A673 (cell line): ENCODE results near the gene DHRSX. TPM values are rescaled to one million over a fixed set of nuclear protein-coding genes. Genes with fewer than 3 reads are reported as not detected.
"Not testable (repeated sequence)": the region's sequence is repeated elsewhere in the genome, so short reads cannot be mapped to it uniquely, and the experiment has no call there.

Experiments
- BruUV-seq: library from RNA; stranded (reverse); fragments of 400-500 nt; replicated peaks from 2 replicates; lab custom pipeline; 2021; lab: Mats Ljungman, UMichigan
- CTCF ChIA-PET: fragments of 300-600 bp; sonication (Branson Sonifier 250); formaldehyde crosslinking; loops from one replicate; lab custom pipeline; 2022; ENCODE audit warnings: antibody characterized with exemption; lab: Charles Lee
- POLR2A ChIA-PET: fragments of 300-600 bp; sonication (Branson Sonifier 250); formaldehyde crosslinking; loops from one replicate; lab custom pipeline; 2022; ENCODE audit warnings: antibody characterized with exemption; ENCODE audit not compliant: low non-redundant PET; lab: Charles Lee
- DNase-seq: peaks from one replicate; pipeline ENCODE4 v3.0.0-alpha.2; 2015; ENCODE audit warnings: low spot score
- H3K27ac ChIP-seq: fragments of 200-600 bp; sonication (generic); 2 replicates; pipeline ENCODE4 v1.5.1; 2016; ENCODE audit warnings: mixed run types, low read depth, mild to moderate bottlenecking, mixed read lengths, antibody characterized with exemption, low read length; ENCODE audit not compliant: poor library complexity, severe bottlenecking
- H3K27me3 ChIP-seq: fragments of 200-600 bp; sonication (generic); replicated peaks from 2 replicates; pipeline ENCODE4 v1.6.1; 2017; ENCODE audit warnings: mixed run types, low read depth, mild to moderate bottlenecking, mixed read lengths, antibody characterized with exemption, low read length; ENCODE audit not compliant: insufficient read depth, poor library complexity
- H3K36me3 ChIP-seq: fragments of 200-600 bp; sonication (generic); 2 replicates; pipeline ENCODE4 v1.6.1; 2016; ENCODE audit warnings: mixed run types, mild to moderate bottlenecking, mixed read lengths, antibody characterized with exemption, low read length; ENCODE audit not compliant: insufficient read depth, poor library complexity, severe bottlenecking
- H3K4me1 ChIP-seq: fragments of 200-600 bp; sonication (generic); 2 replicates; pipeline ENCODE4 v1.6.1; 2017; ENCODE audit warnings: mixed run types, mild to moderate bottlenecking, mixed read lengths, antibody characterized with exemption, low read length; ENCODE audit not compliant: insufficient read depth, poor library complexity, severe bottlenecking
- H3K4me3 ChIP-seq: fragments of 200-600 bp; sonication (generic); 2 replicates; pipeline ENCODE4 v1.5.1; 2016; ENCODE audit warnings: low read depth, mixed run types, mild to moderate bottlenecking, mixed read lengths, low read length; ENCODE audit not compliant: poor library complexity, severe bottlenecking
- H3K9me3 ChIP-seq: fragments of 200-600 bp; sonication (generic); 2 replicates; pipeline ENCODE4 v1.6.1; 2016; ENCODE audit warnings: mixed run types, low read depth, mild to moderate bottlenecking, mixed read lengths, antibody characterized with exemption, low read length; ENCODE audit not compliant: poor library complexity, severe bottlenecking
- CTCF ChIP-seq: fragments of 300-800, 200-600 bp; sonication (generic); conservative IDR thresholded peaks from 2 replicates; pipeline ENCODE4 v1.5.1; 2017; ENCODE audit warnings: low read depth, mild to moderate bottlenecking, antibody characterized with exemption, low read length, moderate library complexity, mixed read lengths
- EZH2 ChIP-seq: fragments of 200-600 bp; sonication (generic); IDR thresholded peaks from 2 replicates; pipeline ENCODE4 v1.6.1; 2017; ENCODE audit warnings: borderline replicate concordance, low read depth, mild to moderate bottlenecking, mixed read lengths, antibody characterized with exemption, low read length; ENCODE audit not compliant: poor library complexity, severe bottlenecking
- intact Hi-C: fragments of 100-400 bp; cut with micrococcal nuclease; formaldehyde crosslinking; loops from one replicate; pipeline ENCODE4 v1.10.0; 2022; ENCODE audit not compliant: unreplicated experiment
- total RNA-seq: library from RNA; stranded (reverse); gene quantifications from 2 replicates; pipeline ENCODE4 v1.2.3, GENCODE V29; 2021

Gene DHRSX
- total RNA-seq, 1 experiment from 2014 or later = 30.2 TPM

DNA sequence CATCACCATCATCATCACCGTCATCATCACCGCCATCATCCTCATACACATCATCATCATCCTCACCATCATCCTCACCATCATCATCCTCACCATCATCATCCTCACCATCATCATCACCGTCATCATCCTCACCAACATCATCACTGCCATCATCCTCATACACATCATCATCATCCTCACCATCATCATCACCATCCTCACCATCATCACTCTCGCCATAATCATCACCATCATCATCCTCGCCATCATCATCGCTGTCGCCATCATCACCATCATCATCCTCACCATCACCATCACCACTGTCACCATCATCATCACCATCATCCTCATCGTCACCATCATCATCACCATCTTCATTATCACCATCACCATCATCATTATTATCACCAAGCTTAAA is 19.8 kb upstream of the DHRSX start:
- no peak for TF ChIP-seq EZH2
- TF ChIP-seq CTCF = no peak
- Histone ChIP-seq H3K4me3 (no peak overlapping the region), H3K27me3 (no peaks in the 10 kb centered on the region), H3K36me3 (no peaks in the 10 kb centered on the region), H3K4me1 (no peaks in the 10 kb centered on the region), H3K27ac (no peak overlapping the region), H3K9me3 (no peaks in the 10 kb centered on the region)
- DNase-seq = no peak
- intact Hi-C loops = no loop called here
- POLR2A ChIA-PET = no interaction called here
- CTCF ChIA-PET = no interaction called here
- BruUV-seq = no TSS peak

GRCh38 chrX:2519638-2520037 is 18.9 kb upstream of the DHRSX start:
- H3K36me3 ChIP-seq, H3K27ac ChIP-seq, CTCF ChIA-PET, intact Hi-C loops, POLR2A ChIA-PET, H3K27me3 ChIP-seq, DNase-seq, H3K9me3 ChIP-seq, H3K4me1 ChIP-seq, H3K4me3 ChIP-seq, BruUV-seq: not testable (repeated sequence)

DNA sequence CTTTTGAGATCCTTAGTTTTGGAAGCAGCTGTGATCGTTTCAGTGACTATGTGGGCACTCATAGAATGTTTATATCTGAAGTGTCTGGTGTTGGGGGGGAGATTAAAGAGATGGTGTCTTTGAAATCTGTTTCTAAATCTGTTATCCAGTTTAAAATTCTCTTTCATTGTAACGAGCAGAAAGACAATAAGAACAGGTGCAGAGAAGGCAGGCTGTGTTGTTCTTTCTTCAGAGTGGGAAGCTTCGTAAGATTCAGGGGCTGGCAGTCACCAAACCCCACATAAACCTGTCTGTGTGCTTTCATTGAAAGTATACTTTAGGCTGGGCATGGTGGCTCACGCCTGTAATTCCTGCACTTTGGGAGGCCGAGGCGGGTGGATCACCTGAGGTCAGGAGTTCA is 16.3 kb upstream of the DHRSX start:
- no peaks in the 10 kb centered on the region for H3K9me3 ChIP-seq
- H3K4me1 ChIP-seq = no peaks in the 10 kb centered on the region
- H3K27ac ChIP-seq = no peak overlapping the region
- no peak for TF ChIP-seq EZH2
- no peak for TF ChIP-seq CTCF
- no peak overlapping the region for H3K4me3 ChIP-seq
- POLR2A ChIA-PET = no interaction called here
- no TSS peak for BruUV-seq
- intact Hi-C loops = no loop called here
- no peak for DNase-seq
- H3K27me3 ChIP-seq = no peaks in the 10 kb centered on the region
- CTCF ChIA-PET = no interaction called here
- no peaks in the 10 kb centered on the region for H3K36me3 ChIP-seq

DNA sequence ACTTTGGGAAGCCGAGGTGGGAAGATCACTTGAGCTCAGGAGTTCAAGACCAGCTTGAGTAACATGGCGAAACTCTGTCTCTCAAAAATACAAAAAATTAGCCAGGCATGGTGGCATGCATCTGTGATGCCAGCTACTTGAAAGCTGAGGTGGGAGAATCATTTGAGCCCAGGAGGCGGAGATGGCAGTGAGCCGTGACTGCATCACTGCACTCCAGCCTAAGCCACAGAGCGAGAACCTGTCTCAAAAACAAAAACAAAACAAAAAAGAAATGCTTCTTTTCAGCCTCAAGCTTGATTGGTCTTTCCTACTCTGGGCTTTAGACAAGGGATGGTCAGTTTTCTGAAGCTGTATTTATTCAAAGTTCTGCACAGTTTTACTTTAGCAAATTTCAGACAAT is 15.8 kb upstream of the DHRSX start:
- Histone ChIP-seq H3K27me3 (no peaks in the 10 kb centered on the region), H3K4me3 (no peak overlapping the region), H3K4me1 (no peaks in the 10 kb centered on the region), H3K27ac (no peak overlapping the region), H3K9me3 (no peaks in the 10 kb centered on the region), H3K36me3 (no peaks in the 10 kb centered on the region)
- POLR2A ChIA-PET = no interaction called here
- intact Hi-C loops = no loop called here
- TF ChIP-seq CTCF = no peak
- no peak for TF ChIP-seq EZH2
- BruUV-seq = no TSS peak
- CTCF ChIA-PET = no interaction called here
- DNase-seq = no peak
